HUDEP-2 (cell line): Measurements from ENCODE around the gene ZNF292.
"Not testable (repeated sequence)": the region's sequence is repeated elsewhere in the genome, so short reads cannot be mapped to it uniquely, and the experiment has no call there.

Experiments
- DNase-seq, 76 experiments: peaks; one replicate each; lab custom pipeline; 2025; ENCODE audit not compliant: unreplicated experiment in 76 of 76; lab: John Stamatoyannopoulos, UW

ZNF292 gene

GRCh38 chr6:87157596-87157995 lies 2.2 kb downstream of the ZNF292 start:
- DNase-seq, result not testable (repeated sequence)

DNA sequence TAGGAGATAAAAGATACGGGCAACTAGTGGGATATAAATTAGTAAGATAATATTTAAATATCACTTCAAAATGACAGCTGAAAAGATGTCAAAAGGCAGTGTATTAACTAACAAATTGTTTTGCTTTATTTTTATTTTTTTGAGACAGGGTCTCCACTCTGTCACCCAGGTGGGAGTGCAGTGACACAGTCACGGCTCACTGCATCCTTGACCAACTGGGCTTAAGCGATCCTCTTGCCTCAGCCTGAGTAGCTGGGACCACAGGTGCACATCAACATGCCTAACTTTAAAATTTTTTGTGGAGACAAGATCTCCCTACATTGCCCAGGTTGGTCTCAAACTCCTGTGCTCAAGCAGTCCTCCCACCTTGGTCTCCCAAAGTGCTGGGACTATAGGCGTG lies 5.9 kb downstream of the ZNF292 start:
- DNase-seq, result no peak

- no peak for DNase-seq
Measured at GRCh38 chr6:87164004-87164403, 8.6 kb downstream of the ZNF292 start.

- no peak for DNase-seq
Measured at GRCh38 chr6:87164506-87164905, 9.1 kb downstream of the ZNF292 start.

DNA sequence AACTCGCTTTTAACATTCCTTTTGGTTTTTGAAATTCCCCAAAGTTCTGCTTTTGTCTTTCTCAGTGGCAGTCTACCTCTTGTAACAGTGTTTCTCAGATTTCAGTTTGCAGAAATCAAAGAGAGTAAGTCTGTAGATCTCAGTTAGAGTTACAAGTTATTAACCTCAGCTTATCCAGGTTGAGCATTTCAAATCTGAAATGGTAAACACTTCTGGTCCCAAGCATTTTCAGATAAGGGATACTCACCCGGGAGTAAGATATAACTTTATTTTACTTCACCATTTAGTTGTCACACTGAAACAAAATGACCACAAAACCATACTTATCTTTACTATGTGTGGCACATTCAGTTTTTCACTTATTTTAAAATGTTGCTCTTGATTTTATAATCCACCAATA lies 9.8 kb downstream of the ZNF292 start:
- DNase-seq, result no peak

DNA sequence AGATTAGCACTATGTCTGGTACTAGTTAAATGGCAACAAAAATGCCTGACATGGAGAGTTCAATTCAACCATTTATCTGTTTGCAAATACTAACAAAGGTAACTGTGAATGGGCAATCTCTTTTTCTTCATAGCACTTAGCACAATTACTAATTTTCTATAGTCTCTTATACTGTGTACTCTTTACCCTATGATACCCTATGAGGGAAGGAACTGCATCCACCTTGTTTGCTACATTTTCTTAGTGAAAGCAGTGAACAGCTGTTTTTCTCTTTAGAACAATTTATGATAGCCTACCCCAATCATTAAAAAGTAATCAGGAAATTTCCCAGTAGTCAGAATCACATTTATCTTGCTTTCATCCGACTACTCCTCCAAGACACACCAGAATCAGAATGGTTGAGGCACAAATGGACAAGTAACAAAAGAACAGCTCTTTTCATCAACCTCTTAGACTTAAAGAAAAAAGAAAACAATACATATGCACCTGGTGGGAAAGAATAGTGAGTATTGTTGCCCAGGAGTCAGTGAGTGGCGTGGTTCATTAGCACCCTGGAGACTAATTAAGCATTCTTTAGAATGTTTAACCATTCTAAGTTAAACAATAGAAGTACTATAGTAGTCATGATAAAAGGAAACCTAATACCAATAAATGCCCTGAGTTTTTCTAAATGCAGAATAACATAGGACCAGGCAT lies 16.7 kb downstream of the ZNF292 start:
- DNase-seq, result no peak

- DNase-seq, result peak in 1 of 76 experiments; percentile 7
Measured at GRCh38 chr6:87174078-87174579, 18.8 kb downstream of the ZNF292 start.

DNA sequence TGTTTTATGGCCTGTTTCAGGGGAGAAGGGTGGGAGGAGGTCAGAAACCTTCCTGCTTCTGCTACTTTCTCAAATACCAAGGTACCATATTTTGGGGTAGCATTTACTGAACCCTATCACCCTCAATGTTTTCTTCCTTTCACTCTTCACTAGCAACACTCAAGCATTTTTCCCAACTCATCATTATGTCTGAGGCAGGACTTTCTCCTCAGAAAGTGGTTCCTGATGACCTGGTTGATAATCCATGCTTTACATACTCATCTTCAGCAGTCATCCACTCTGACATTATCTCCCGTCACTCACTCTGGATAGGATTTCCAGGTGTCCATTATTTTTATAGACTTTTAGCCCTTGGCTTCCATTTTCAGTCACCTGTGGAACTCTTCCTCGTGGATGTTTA lies 21.1 kb downstream of the ZNF292 start:
- DNase-seq, result no peak

GRCh38 chr6:87180105-87180728 lies 24.9 kb downstream of the ZNF292 start:
- DNase-seq, result no peak

DNA sequence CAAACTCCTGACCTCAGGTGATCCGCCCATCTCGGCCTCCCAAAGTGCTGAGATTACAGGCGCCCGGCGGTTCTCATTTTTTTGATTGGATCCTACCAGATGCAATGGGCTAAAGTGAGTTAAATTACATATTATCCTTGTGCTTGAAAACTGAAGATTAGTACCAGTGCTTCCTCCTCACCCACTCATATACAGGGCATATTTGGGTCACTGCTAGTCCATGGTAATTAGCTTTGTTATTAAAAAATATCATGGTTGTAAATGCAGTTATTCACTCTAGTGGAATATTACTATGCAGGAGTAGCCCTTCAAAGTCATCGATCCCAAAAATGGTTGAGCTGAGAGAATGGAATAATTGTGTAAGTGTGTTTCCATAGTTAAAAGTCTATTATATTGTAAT lies 26.5 kb downstream of the ZNF292 start:
- no peak for DNase-seq

DNA sequence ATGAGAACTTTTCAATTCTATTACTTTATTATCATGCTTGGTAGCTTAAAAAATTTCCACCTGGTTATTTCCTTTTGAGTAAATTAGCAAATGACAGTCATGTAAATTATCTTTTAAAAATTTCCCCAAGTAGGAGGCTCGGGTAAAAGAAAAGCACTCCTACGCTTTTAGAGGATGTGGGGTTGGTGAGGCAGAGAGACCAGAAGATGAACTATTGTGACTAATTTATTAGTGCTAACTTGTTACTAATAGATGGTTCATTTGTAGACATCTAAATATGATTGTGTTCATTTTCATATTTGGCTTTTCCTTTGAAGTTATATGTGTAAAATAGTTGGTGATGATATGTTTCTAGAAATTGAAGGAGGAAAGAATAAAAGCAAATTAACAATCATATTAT lies 27.0 kb downstream of the ZNF292 start:
- DNase-seq, result no peak

- no peak for DNase-seq
Measured at GRCh38 chr6:87182940-87183339, 27.6 kb downstream of the ZNF292 start.

- no peak for DNase-seq
Measured at GRCh38 chr6:87183687-87184086, 28.3 kb downstream of the ZNF292 start.

DNA sequence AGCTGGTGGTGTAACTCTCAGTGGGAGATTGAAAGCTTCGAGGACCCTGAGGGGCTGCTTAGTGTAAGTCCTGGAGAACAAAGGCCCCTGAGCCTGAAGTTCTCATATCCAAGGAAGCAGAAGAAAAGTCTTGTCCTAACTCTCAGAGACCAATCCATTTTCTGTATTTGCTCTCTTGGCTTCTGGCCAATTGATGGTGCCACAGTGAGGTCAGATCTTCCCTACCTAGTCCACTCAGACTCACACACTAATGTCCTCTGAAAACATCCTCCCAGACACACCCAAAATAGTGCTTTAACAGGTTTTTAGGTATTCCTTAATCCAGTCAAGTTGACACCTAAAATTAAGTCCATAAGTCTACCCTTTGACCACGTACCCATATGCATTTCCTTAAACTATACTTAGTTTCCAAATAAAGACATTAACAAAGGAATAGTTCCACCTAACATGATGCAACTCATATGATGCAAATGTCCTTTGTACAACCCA lies 29.4 kb downstream of the ZNF292 start:
- DNase-seq, result no peak

- no peak for DNase-seq
Measured at GRCh38 chr6:87196275-87196842, 41.0 kb downstream of the ZNF292 start.

DNA sequence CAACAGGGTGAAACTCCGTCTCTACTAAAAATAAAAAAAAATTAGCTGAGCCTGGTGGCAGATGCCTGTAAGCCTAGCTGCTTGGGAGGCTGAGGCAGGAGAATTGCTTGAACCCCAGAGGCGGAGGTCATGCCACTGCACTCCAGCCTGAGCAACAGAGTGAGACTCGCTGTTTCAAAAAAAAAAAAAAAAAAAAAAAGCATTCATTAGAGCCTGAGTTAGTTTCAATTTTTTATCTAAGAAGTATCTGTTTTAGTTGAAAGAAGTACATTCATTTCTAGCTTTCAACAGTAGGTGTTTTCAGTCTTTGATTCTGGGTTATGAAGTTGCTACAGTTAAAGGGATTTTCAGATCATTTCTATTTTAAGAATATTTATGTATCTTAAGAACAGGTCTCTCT lies 42.2 kb downstream of the ZNF292 start:
- DNase-seq, result no peak

GRCh38 chr6:87198022-87198810 lies 42.9 kb downstream of the ZNF292 start:
- DNase-seq, result not testable (repeated sequence)

DNA sequence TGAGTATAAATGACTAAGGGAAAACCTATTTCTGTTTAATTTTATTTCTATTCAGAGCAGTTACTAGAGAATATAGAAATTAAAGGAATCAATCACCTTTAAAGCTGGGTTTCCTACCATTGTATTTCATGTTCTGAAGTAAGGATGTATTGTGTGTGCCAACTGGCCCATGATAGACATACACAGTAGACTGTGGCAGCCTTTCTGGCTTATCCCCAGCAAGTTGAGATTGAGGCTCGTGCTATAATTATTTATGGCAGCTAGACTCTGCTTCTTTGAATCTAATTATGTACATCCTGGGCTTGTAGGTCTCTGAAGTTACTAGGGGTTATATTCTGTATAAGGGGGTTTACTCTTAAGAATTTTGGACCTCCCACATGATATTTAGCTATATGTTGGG lies 44.4 kb downstream of the ZNF292 start:
- DNase-seq, result no peak

GRCh38 chr6:87200469-87201175 lies 45.3 kb downstream of the ZNF292 start:
- DNase-seq, result peak in 19 of 76 experiments; percentile 2 to 59 (median 19)

DNA sequence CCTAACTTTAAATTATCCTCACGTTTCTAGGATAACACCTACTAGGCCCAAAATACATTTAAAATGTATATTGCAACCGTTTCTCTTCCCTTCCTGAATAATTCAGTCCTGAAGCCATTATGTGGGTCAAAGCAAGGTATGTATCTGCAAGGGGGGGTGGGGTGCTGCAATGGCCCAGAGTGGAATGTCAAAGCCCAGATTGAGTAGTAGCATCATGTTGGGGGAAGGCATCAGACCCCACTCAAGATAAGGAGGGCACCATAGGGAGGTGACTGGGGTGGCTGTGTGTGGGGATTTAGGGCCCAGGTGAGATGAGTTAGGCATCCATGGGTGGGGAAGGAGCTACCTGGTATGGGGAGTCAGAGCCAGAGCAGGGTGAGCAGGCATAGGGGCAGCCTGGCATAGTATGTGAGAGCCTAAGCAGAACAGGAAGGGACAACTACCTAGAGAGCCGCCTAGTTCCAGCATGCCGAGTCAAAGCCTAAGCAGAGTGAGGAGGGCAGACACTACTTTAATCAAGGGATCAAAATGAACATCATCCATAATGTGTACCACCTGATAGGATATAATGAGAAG lies 48.2 kb downstream of the ZNF292 start:
- DNase-seq, result no peak
